Measurements from ENCODE around the gene USP15.

- TF ChIP-seq, protein P1, sequence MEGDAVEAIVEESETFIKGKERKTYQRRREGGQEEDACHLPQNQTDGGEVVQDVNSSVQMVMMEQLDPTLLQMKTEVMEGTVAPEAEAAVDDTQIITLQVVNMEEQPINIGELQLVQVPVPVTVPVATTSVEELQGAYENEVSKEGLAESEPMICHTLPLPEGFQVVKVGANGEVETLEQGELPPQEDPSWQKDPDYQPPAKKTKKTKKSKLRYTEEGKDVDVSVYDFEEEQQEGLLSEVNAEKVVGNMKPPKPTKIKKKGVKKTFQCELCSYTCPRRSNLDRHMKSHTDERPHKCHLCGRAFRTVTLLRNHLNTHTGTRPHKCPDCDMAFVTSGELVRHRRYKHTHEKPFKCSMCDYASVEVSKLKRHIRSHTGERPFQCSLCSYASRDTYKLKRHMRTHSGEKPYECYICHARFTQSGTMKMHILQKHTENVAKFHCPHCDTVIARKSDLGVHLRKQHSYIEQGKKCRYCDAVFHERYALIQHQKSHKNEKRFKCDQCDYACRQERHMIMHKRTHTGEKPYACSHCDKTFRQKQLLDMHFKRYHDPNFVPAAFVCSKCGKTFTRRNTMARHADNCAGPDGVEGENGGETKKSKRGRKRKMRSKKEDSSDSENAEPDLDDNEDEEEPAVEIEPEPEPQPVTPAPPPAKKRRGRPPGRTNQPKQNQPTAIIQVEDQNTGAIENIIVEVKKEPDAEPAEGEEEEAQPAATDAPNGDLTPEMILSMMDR (tag by site-specific recombination; IDR thresholded peaks at IDR 0.05) = no peak
- TF ChIP-seq ZNF501 (tag by site-specific recombination; IDR thresholded peaks at IDR 0.05) (no peak), ZNF510 (tag by site-specific recombination; IDR thresholded peaks at IDR 0.05; ENCODE audit: insufficient replicate concordance) (no peak)
Observed at GRCh38 chr12:62371661-62372060, 111.5 kb downstream of the USP15 start.
